Measurements from ENCODE around the gene ATP2B3.

- TF ChIP-seq CTCF (IDR thresholded peaks at IDR 0.05; ENCODE audit: low read length) (no peak), EZH2 (IDR thresholded peaks at IDR 0.05; ENCODE audit: borderline replicate concordance, low read length) (no peak)
Observed at GRCh38 chrX:153583433-153583832, 66.0 kb downstream of the ATP2B3 start.

Measured in OCI-LY1 (cell line).